Body of pancreas (tissue), 4 donors: ENCODE data around the gene IQSEC1.

ENCODE experiments used
- POLR2A ChIP-seq, 3 donors: fragments of 450-650 bp; IDR thresholded peaks; one replicate each; pipeline ENCODE4 v1.6.1; 2016; ENCODE audit warnings: antibody characterized with exemption in 3 of 3, mild to moderate bottlenecking in 2 of 3
- TF ChIP-seq, protein P1 (sequence below), 7 experiments: fragments of 450-650 bp in 4 of 7; fragments of 200-600 bp in 3 of 7; sonication (generic) in 3 of 7; IDR thresholded peaks; one replicate each; pipeline ENCODE4 v1.5.1; 2016 to 2019; ENCODE audit warnings: antibody characterized with exemption in 7 of 7

DNA sequence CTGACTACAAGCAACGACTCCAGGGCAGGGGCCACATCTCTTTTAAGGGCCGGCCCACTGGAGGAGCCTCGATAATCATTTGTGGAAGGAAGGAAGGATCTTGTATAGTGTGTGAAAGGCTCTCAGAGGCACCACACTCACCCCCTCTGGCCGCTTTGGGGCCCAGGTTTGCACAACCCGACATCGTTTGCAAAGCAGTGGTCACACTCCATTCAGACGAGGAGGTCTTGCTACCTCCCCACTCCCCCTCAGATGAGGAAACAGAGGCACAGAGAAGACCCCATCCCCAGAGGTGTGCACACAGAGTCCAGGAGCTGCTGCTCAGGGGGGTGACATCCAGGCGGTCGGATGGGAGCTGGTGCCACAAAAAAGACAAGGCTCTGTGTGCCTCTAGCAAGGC lies 29.6 kb downstream of the IQSEC1 start:
- TF ChIP-seq, protein P1, sequence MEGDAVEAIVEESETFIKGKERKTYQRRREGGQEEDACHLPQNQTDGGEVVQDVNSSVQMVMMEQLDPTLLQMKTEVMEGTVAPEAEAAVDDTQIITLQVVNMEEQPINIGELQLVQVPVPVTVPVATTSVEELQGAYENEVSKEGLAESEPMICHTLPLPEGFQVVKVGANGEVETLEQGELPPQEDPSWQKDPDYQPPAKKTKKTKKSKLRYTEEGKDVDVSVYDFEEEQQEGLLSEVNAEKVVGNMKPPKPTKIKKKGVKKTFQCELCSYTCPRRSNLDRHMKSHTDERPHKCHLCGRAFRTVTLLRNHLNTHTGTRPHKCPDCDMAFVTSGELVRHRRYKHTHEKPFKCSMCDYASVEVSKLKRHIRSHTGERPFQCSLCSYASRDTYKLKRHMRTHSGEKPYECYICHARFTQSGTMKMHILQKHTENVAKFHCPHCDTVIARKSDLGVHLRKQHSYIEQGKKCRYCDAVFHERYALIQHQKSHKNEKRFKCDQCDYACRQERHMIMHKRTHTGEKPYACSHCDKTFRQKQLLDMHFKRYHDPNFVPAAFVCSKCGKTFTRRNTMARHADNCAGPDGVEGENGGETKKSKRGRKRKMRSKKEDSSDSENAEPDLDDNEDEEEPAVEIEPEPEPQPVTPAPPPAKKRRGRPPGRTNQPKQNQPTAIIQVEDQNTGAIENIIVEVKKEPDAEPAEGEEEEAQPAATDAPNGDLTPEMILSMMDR (IDR thresholded peaks at IDR 0.05) = no peak
- no peak for TF ChIP-seq POLR2A (IDR thresholded peaks at IDR 0.05)
